Measurements from ENCODE around the gene THOC6.
A peak's percentile ranks its signal among the peaks of the same experiment; 100 is the strongest.

THOC6 gene

DNA sequence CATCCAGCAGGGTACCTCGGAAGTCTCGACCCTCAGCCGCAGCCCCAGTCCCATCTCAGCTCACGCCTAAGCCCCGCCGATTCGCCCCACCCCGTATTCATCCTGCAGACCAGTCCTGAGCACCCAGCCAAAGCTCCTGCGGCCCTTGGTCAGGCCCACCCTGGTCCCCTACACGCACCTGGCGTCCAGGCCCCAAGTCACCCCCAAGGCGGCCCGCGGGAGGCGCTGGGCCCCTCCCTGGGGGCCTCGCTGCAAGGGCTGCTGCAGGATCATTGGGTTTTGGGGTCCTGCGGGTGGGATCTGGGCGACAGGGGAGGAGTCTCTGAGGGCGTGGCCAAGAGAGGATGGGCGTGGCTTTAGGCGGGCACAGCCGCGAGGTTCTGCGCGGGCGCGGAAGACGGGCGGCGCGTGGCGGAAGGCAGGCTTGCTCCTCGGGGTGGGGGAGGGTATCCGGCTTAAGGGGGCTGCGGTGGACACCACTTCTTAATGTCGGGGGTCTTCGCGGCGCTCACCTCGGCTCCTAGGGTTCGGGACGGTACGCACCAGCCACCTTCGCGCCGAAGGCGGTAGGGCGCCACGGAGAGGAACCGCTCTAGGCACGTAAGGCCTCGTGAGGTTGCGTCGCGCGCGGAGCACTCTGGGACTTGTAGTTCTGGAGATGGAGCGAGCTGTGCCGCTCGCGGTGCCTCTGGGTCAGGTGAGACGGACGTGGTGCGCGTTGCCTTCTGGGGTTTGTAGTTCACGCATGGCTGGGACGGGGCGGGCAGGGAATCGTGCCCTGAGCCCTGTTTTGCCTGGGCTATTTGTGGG lies at the start of gene THOC6, which contains the start of gene HCFC1R1:
TSS of gene THOC6 (plus strand) at position 367 of the 810 bp plus-strand sequence. CDS start at position 659, 292 bp downstream.
TSS of gene HCFC1R1 (minus strand) at position 274 of the 810 bp plus-strand sequence. CDS start at position 273, 1 bp downstream.
- peak; percentile 99 for DNase-seq (ENCODE audit: low spot score)

DNA sequence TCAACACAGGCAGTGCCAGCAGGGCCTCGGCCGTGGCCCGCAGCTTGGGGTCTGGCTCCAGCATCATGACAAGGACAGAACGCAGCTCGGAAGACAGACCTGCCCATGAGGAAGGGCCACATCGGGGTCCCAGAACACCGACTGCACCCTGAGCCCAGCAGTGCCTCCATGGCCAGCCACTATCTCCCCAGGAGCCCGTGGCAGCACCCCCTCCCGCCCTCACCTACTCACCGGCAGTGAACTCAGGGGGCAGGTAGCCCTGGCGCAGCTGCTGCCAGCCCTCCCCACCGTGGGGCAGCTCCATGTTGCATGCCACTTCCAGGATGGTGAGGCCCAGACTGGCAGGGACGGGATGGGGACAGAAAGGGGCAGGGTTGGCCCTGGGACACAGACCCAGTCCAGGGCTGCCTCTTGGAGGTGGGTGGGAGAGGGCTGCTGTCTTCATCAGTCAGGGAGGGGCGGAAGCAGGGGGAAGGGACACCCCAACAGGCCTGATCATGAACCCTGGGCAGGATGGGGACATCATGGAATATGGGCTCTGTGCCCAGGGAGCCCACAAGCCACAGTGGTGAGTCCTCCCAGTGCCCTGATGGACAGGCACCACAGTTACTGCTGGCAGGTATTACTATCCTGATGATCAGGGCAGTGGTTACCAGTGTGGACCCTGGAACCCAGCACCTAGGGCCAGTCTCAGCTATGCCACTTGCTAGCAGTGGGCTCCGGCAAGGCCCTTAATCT lies 49.3 kb upstream of the THOC6 start:
- no peak for DNase-seq (ENCODE audit: low spot score)

DNA sequence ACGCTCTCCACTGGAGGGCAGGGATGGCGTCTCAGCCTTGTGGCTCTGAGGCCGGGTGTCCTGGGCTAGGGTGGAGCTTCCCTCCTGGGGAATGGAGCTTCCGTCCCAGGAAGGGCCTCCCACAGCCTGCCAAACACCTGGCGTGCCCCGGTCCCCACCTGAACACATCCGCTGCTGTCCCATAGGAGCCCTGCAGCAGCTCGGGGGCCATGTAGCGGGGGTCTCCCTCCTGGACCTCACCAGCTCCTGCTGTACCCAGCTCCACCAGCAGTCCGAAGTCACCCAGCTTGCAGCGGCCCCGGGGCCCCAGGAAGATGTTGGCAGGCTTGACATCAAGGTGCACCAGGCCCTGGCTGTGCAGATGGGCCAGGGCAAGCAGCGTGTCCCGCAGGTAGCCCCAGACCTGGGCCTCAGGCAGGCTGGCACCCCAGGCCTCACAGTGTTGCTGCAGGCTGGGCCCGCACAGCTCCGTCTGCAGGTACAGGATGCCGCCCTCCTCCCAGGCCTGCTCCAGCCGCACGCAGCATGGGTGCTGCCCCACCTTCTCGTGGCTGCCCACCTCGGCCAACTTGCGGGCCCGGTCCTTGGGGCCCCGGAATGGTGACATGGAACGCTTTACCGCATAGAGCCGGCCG lies 48.6 kb upstream of the THOC6 start:
- no peak for DNase-seq (ENCODE audit: low spot score)

DNA sequence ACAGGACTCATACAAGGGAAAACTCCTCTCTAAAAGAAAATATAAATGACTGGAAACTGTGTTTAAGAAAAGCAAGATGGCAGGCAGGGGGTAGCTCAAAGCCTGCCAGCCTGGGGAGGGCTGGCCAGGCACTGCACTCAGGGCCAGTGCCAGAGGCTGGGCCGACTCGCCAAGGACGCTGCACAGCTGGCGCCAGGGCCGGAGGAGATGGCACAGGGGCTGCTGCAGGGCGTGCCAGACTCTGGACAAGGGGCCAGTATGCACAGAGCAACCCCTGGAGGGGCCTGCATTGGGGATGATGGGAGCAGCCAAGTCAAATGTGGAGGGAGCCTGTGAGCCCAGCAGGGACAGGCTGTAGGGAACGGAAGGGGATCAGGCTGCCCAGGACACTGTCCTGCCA lies 47.6 kb upstream of the THOC6 start:
- DNase-seq (ENCODE audit: low spot score), result no peak

DNA sequence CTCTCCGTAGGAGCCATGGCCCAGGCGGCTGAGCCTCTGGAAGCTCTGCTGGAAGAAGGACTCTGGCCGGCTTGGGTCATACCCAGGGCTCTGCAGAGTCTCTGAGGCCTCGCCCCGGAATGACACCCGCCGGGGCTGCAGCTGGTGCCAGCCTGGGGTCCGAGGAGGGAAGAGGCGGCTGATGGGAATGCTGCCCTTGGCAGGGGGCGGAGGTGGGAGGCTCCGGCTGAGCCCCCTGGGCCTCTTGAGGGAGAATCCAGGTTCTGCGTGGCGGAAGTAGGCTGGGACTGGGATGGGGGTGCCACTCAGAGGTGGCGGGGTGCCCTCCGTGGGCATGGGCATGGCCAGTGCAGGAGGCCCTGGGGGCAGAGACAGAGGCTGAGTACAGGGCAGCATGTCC lies 47.2 kb upstream of the THOC6 start:
- DNase-seq (ENCODE audit: low spot score), result no peak

DNA sequence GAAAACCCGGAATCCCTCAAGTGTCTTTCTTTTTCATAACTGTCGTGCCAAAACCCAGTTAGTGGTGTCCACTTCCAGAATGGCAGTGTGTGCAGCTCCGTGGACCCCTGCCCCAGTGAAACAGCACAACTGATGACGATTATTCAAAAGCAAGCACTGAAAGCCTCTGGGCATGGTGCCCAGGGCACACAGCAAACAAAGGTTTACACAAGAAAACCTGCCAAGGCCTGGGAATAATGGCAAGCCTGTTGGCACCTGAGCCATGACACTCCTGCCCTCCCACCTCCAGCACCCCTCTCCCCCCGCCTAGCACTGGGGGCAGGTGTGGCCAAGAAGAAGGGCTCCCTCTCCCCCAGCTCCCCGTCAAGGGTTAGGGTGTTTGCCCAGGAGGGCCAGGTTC lies 46.4 kb upstream of the THOC6 start:
- no peak for DNase-seq (ENCODE audit: low spot score)

DNA sequence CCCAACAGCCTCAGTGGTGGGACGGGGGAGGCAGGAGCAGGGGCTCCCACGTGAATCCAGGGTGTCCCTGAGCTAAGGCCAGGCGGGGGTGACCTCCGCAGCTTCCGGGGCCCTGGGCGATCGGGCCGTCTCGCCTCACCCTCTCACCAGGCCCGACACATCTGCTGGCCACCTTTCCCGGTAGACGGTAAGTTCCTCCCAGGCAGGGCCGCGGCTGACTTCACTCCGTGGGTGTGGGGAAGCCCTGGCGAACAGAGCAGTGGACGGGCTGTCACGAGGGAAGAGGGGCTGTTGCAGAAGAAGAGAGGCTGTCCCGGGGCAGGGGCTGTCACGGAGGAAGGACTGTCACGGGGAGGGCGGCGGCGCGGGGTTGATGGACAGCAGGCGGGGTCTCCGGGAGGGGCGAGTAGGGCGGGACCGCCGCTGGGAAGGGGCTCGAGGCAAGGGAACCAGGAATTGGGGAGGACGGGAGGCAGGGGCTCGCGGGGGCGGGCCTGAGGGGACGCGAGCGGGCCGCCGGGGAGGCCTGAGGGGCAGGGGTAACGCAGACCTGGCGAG lies 44.1 kb upstream of the THOC6 start:
- DNase-seq (ENCODE audit: low spot score), result peak; percentile 39

DNA sequence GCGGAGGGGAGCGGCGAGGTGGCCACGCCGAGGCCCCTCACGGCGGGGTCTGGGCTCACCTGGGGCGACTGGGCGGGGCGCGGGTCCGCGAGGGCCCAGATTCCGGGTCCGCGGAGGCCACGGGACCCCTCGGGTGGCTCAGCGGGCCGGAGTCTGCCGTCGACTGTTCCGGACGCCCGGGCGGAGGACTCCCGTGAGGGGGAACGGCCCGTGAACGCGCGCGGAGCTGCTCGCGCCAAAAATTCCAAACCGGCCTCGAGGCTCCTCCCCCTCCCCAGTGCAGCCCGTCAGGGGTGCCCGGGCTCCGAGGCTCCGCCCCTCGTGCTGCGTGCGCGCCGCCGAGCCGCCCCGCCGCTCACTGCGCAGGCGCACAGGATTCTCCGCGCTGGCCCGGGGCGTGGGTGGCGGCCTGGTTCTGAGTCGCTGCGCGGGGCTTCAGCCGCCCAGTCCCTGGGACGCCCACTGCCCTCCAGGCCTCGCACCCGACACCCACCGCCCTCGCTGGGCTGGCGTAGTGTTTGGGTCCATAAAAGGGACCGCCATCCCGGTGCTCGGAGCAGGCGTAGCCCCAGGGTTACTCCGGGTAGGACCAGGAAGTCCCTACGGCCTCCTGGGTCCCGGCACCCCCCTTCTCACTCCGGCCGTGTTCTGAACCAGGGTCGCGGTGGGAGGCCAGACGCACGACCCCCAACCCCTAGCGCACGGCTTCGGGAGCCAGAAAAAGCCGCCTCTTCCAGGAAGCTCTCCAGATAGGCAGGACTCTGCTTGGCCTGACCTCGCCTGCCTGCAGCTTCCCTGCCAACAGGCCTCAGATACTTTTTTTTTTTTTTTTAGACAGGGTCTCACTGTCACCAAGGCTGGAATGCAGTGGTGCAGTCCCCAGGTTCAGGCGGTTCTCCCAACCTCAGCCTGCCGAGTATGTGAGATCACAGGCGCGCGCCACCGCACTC lies 43.3 kb upstream of the THOC6 start, which contains the start of gene PKMYT1:
TSS of gene PKMYT1 (minus strand) at position 220 of the 950 bp plus-strand sequence. CDS start 789 bp downstream, outside the sequence.
- DNase-seq (ENCODE audit: low spot score), result peak; percentile 93

DNA sequence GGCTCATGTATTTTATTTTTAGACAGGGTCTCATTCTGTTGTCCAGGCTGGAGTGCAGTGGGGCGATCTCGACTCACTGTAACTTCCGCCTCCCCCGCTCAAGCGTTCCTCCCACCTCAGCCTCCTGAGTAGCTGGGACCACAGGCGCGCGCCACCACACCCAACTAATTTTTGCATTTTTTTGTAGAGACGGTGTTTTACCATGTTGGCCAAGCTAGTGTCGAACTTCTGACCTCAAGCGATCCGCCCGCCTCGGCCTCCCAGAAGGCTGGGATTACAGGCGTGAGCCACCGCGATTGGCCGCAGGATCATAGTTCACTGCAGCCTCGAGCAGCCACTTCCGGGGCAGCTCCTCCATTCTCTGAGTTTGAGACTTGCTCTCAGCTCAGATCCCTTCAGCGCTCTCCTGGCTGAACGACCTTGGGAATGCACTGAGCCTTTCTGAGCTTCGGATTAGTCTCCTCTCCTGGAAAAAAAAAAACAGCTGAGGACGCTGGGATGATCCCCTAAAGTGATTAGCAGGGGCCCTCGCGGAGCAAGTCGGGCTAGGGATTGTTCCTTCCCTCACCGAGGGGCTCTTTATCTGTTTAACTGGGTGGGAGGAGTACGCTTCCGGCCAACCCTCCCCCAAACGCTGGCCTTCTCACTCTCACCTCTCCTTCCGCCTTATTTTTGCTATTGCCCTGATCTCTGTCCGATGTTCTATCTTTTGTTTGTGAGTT lies 42.5 kb upstream of the THOC6 start:
- no peak for DNase-seq (ENCODE audit: low spot score)

DNA sequence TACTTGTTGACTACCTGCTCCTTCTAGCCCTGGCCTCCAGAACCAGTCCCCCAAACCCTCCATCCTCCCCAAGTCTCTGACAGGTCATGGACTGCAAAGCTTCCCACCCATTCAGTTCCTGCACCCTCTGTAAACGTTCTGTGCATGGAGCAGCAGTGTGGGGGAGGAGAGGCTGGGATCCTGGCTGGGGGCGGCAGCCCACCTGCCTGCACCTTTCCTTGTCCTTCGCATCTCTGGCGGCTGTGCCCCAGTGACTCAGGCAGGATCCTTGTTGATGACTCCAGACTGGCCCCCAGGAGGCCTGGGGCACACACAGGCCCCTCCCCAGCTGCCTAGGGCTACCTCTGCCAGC lies 42.0 kb upstream of the THOC6 start:
- DNase-seq (ENCODE audit: low spot score), result no peak

DNA sequence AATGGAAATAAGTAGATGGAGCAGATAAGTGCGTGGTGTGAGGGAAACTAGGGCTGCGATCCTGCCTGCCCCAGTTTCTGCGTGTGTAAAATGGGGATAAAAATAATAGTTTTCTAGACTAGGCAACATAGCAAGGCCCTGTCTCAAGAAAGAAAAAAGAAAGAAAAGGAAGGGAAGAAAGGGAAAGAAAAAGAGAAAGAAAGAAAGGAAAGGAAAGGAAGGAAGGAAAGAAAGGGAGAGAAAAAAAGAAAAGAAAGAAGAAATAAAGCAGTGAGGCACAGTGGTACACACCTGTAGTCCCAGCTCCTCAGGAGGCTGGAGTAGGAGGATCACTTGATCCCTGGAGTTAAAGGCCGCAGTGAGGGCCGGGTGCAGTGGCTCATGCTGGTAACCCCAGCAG lies 41.4 kb upstream of the THOC6 start:
- DNase-seq (ENCODE audit: low spot score), result no peak

DNA sequence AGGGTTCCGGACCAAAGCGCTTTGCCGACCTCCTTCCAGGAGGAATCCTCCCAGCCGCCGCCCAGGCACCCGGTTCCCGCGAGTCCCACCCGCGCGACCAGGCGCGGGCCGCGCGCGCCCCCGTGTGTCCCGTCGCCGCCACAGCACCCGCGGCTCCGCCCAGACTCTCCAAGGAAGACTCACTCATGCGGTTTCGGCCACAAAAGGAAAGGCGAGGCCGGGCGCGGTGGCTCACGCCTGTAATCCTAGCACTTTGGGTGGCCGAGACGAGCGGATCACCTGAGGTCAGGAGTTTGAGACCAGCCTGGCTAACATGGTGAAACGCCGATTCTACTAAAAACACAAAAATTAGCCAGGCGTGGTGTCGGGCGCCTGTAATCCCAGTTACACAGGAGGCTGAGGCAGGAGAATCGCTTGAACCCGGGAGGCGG lies 40.1 kb upstream of the THOC6 start:
- peak; percentile 76 for DNase-seq (ENCODE audit: low spot score)

DNA sequence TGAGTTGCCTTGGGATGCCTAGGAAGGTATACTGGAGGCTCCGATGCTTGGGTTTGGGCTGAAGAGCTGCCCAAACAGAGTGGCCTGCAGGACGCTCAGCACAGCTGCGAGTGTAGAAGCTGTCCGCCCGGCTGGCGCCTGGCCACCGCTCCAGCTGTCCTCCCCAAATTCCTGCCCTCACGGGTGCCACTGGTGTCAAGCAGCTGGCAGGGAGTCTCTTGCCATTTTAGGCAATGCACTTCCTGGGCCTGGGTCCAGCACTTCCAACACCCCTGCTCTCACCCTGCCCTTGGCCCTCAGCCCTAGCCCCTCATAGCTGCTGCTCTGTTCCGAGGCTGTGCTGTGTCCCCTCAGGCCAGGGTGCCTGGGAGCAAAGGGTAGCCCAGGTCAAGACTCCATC lies 38.4 kb upstream of the THOC6 start:
- no peak for DNase-seq (ENCODE audit: low spot score)

DNA sequence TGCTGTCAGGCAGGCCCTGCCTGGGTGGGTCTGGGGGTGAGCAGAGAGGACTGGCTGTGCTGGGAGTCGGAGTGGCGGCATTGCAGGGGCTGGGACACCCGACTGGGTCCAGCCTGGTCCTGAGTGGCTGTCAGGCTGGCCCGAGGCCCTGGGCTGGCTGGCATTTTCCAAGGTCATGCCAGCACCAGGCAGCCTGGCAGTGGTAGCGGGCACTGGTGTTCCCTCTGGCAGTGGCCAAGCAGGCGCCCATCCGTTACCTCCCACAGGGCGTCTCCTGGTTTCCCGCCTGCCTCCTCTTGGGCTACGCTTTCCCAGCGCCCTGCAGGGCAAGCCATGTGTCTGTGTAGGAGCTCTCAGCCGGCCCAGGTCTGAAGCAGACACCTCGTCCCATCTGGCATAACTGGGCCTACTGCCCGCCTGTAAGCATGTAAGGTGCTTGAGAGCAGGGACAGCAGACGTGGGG lies 37.9 kb upstream of the THOC6 start:
- no peak for DNase-seq (ENCODE audit: low spot score)

DNA sequence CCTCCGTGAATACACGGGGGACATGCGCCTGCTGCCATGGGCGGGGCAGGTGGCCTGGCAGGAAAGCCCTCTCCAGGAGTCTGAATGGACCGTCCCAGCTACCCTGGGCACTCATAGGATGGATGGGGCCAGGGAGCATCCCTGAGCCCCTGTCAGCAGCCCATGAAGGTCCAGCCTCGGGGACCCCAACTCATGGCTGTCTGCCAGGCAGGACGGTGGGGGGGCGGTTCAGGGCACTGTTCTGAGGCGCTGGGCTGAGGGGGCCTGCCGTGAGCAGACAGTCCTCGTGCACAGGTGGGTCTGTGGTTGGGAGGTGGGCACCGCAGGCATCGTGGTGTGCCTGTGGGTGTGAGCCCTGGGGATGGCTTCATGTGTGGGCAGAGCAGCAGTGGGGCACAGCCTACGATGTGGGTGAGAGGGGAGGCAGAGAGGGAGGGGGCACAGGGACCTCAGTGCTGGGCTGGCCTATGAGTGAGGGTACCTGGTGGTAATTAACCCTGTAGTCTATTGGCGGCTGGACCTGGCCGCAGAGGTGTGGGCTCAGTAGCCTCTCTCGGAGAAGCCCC lies 37.1 kb upstream of the THOC6 start:
- DNase-seq (ENCODE audit: low spot score), result no peak

DNA sequence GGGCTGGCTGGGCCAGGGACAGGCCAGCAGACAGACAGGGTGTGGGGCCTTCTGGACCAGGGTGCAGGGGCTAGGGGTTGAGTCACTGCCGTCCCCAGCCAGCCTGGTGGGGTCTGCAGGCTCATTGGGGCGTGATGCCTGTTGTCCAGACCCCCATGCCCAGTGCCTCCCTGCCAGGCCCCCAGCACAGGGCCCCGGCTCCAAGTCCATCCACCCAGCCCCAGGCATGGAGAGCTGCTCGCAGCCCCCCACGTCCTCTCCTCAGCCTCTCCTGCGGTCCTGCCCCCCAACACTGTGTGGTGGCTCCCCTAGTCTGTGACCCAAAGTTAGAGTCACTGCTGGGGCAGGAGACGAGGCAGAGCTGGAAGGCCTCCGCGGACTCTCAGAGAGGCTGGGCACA lies 36.5 kb upstream of the THOC6 start:
- no peak for DNase-seq (ENCODE audit: low spot score)

DNA sequence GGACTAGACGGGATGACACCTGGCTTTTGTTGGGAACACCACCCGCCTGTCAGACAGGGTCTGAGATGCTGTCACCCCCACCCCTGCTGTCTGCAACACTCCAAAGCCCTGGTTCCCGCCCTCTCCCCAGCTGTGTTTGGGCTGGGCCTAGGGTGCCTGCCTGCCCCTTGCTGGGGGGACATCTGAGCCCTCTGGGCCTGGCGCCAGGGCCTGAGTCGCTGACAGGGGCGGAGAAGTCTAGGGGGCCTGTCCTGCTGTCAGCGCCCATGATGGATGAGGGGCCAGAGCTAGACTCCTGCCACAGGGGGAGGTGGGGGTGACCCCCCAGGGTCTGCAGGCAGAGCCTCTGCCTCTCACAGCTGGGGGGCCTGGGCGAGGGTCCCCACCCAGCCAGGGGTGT lies 36.0 kb upstream of the THOC6 start:
- DNase-seq (ENCODE audit: low spot score), result no peak

DNA sequence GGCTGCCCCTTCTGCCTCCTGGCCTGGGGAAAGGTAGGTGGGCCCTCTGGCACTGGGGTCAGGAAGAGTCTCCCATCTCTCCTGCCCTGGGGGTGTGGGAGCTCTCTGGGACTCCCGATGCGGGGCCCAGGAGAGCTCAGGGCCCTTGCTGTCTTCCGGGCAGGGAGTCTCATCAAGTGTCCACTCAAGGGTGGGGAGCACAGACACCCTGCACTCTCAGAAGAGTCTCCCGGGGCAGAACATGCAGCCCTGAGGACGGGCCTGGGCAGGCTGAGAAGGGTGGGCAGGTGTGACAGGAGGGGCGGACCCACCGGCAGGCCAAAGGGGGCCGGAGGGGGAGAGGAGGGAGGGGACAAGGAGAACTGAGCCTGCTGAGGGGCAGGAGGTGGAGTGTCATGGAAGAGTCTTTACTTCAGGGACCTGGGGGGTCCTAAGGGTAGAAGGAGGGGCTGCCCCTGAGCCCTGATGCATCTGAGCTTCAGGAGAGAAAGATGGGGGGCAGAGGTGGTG lies 35.2 kb upstream of the THOC6 start:
- DNase-seq (ENCODE audit: low spot score), result no peak

DNA sequence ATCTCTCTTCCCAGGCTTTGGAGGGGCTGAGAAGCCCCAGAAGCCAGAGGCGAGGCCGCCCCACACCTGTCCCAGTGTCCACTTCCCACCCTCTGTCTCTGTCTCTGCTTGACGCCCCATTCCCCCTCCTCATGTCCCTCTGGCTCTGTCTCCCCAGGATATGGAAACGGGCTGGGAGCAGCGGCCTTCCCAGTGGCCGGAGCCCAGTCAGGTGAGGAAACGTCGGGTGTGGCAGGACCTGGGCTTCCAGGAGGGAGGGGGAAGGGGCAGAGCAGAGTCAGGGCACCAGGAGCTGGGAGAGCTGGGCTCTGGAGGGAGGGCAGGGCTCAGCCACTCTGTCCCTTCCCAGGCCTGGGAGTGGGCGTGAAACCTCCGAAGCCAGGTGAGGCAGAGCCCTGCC lies 32.9 kb upstream of the THOC6 start:
- no peak for DNase-seq (ENCODE audit: low spot score)
